Ascending aorta (tissue), 2 donors: ENCODE results near the gene CDC20. TPM values are rescaled to one million over a fixed set of nuclear protein-coding genes. Genes with fewer than 3 reads are reported as not detected.

ENCODE experiments used
- DNase-seq, 2 donors: peaks; one replicate each; pipeline ENCODE4 v3.0.0-alpha.2; 2019; ENCODE audit warnings: low spot score in 2 of 2
- H3K27ac ChIP-seq, 2 donors: fragments of 200-600 bp; sonication (generic); one replicate each; pipeline ENCODE4 v1.5.1; 2016 to 2017; ENCODE audit warnings: mild to moderate bottlenecking in 1 of 2
- H3K27me3 ChIP-seq: fragments of 200-600 bp; sonication (generic); one replicate; pipeline ENCODE4 v1.5.1; 2017
- H3K36me3 ChIP-seq, 2 donors: fragments of 200-600 bp; sonication (generic); one replicate each; pipeline ENCODE4 v1.5.1; 2016
- H3K4me1 ChIP-seq, 2 donors: fragments of 200-600 bp; sonication (generic); one replicate each; pipeline ENCODE4 v1.5.1; 2016 to 2017; ENCODE audit warnings: mild to moderate bottlenecking in 1 of 2
- H3K4me3 ChIP-seq, 2 donors: fragments of 200-600 bp; sonication (generic); one replicate each; pipeline ENCODE4 v1.5.1; 2016 to 2017; ENCODE audit warnings: mild to moderate bottlenecking in 1 of 2
- H3K9me3 ChIP-seq, 2 donors: fragments of 200-600 bp; sonication (generic); one replicate each; pipeline ENCODE4 v1.5.1; 2016
- CTCF ChIP-seq, 3 experiments: fragments of 200-600 bp in 2 of 3; fragments of 450-650 bp in 1 of 3; sonication (generic) in 2 of 3; IDR thresholded peaks; one replicate each; pipeline ENCODE4 v1.5.1; 2016 to 2019; ENCODE audit warnings: antibody characterized with exemption in 3 of 3, mild to moderate bottlenecking in 1 of 3, moderate library complexity in 1 of 3
- intact Hi-C: fragments of 100-400 bp; cut with DNase I; formaldehyde crosslinking; loops from one replicate; pipeline ENCODE4 v1.15.1; 2023
- total RNA-seq: library from RNA; depleted of rRNA; stranded (reverse); fragments of >200 nt; gene quantifications from one replicate; pipeline ENCODE4 v1.1.0, GENCODE V29; 2016

The CDC20 gene
- total RNA-seq, 1 donor from 2014 or later: not detected

GRCh38 chr1:43322506-43322905 is 36.3 kb upstream of the CDC20 start:
- no peak for TF ChIP-seq CTCF (IDR thresholded peaks at IDR 0.05)
- Histone ChIP-seq H3K27me3 (no peaks in the 10 kb centered on the region), H3K4me3 (no peak overlapping the region), H3K36me3 (no peaks in the 10 kb centered on the region), H3K27ac (no peak overlapping the region), H3K4me1 (no peaks in the 10 kb centered on the region), H3K9me3 (peaks cover 0 to 18% of the 10 kb centered on the region in 2 donors)
- no peak for DNase-seq
- intact Hi-C loops: no loop called here

- intact Hi-C loops: no loop called here
- Histone ChIP-seq H3K4me1 (no peaks in the 10 kb centered on the region), H3K27ac (no peak overlapping the region), H3K9me3 (peaks cover 0 to 18% of the 10 kb centered on the region in 2 donors), H3K27me3 (no peaks in the 10 kb centered on the region), H3K4me3 (no peak overlapping the region), H3K36me3 (no peaks in the 10 kb centered on the region)
- TF ChIP-seq CTCF (IDR thresholded peaks at IDR 0.05): no peak
- DNase-seq: no peak
Measured at GRCh38 chr1:43324810-43325209, 34.0 kb upstream of the CDC20 start.

- Histone ChIP-seq H3K4me1 (no peaks in the 10 kb centered on the region), H3K4me3 (no peak overlapping the region), H3K27me3 (no peaks in the 10 kb centered on the region), H3K9me3 (peaks cover 0 to 18% of the 10 kb centered on the region in 2 donors), H3K27ac (no peak overlapping the region), H3K36me3 (no peaks in the 10 kb centered on the region)
- TF ChIP-seq CTCF (IDR thresholded peaks at IDR 0.05): no peak
- DNase-seq: no peak
- intact Hi-C loops: no loop called here
Measured at GRCh38 chr1:43325381-43325780, 33.4 kb upstream of the CDC20 start.

- TF ChIP-seq CTCF (IDR thresholded peaks at IDR 0.05): no peak
- Histone ChIP-seq H3K36me3 (no peaks in the 10 kb centered on the region), H3K4me1 (no peaks in the 10 kb centered on the region), H3K27ac (no peak overlapping the region), H3K27me3 (no peaks in the 10 kb centered on the region), H3K9me3 (peaks cover 0 to 18% of the 10 kb centered on the region in 2 donors), H3K4me3 (no peak overlapping the region)
- intact Hi-C loops: no loop called here
- DNase-seq: no peak
Measured at GRCh38 chr1:43327549-43328292, 31.1 kb upstream of the CDC20 start.

GRCh38 chr1:43329995-43330751 is 28.6 kb upstream of the CDC20 start:
- intact Hi-C loops: no loop called here
- no peak for TF ChIP-seq CTCF (IDR thresholded peaks at IDR 0.05)
- Histone ChIP-seq H3K4me3 (no peak overlapping the region), H3K27ac (no peak overlapping the region), H3K9me3 (peaks cover 0 to 10% of the 10 kb centered on the region in 2 donors), H3K27me3 (no peaks in the 10 kb centered on the region), H3K36me3 (no peaks in the 10 kb centered on the region), H3K4me1 (no peaks in the 10 kb centered on the region)
- DNase-seq: peak; percentile 25 to 70
